HG03175 (cell line): ENCODE measurements around the gene SCGB1D2.
"Not testable (repeated sequence)": the region's sequence is repeated elsewhere in the genome, so short reads cannot be mapped to it uniquely, and the experiment has no call there.

Experiments
- ATAC-seq: cut with Tn5 transposase; IDR thresholded peaks from one replicate; pipeline ENCODE4 v1.9.1; 2021; ENCODE audit warnings: mild to moderate bottlenecking, moderate library complexity; ENCODE audit not compliant: unreplicated experiment

The SCGB1D2 gene, protein sequence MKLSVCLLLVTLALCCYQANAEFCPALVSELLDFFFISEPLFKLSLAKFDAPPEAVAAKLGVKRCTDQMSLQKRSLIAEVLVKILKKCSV

DNA sequence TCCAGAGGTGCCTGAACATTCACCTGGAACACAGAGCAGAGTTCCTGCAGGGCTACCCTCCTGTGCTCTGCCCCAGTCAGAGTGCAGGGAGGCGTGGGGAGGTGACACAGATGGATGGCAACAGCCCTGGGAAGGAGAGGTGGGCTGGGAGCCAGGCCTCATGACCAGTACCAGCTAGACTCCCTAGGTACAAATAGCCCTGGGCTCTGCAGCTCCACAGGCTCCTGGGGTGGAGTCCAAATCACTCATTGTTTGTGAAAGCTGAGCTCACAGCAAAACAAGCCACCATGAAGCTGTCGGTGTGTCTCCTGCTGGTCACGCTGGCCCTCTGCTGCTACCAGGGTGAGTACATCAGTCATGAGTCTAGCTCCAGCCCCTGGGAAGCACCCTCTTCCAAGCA is at the start of gene SCGB1D2:
SCGB1D2 (plus strand) TSS at position 219 of the 400 bp plus-strand sequence; CDS start at position 288, 69 bp downstream.
- no peak for ATAC-seq

DNA sequence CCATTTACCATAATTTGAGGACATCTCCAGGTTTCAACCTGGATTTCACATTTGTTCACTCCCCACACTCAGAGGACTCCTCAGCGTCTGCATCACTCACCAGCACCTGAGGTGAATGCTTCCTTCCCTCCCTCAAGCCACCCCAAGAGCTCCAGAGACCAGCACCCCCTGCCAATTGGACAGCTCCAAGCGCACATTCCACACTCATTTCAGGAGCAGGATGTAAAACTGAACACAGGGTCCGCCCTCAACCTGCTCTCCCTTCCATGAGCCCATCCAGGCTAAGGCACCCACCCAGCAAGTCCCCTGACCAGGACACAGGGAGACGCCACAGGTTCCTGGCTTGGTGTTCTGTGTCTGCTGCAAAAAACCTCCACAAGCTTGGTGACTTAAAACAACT is 48.1 kb upstream of the SCGB1D2 start:
- no peak for ATAC-seq

DNA sequence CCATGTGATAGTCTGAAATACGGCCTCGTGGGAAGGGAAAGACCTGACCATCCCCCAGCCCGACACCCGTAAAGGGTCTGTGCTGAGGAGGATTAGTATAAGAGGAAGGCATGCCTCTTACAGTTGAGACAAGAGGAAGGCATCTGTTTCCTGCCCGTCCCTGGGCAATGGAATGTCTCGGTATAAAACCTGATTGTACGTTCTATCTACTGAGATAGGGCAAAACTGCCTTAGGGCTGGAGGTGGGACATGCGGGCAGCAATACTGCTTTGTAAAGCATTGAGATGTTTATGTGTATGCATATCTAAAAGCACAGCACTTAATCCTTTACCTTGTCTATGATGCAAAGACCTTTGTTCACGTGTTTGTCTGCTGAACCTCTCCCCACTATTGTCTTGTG is 47.0 kb upstream of the SCGB1D2 start:
- ATAC-seq = not testable (repeated sequence)

DNA sequence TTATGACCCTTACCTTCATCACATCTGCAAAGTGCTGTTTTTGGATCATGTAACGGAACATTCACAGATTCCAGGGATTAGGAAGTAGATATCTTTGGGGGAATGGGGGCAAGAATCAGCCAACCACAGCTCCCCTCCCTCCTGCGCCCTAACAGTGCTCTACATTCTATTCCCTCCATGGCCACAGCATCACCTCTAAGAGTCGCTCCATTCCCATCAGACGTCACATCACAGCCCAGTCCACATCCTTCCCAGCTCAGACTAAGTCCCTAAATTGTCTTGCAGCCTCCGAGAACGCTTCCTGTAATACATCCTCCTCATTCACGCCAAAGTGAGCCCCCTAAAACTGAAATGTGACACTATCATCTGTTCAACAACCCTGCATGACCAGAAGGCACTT is 46.1 kb upstream of the SCGB1D2 start:
- no peak for ATAC-seq

DNA sequence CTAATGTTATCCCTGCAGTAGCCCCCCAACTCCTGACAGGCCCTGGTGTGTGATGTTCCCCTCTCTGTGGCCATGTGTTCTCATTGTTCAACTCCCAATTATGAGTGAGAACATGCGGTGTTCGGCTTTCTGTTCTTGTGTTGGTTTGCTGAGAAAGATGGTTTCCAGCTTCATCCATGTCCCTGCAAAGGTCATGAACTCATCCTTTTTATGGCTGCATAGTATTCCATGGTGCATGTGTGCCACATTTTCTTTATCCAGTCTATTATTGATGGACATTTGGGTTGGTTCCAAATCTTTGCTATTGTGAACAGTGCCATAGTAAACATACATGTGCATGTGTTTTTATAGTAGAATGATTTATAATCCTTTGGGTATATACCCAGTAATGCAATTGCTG is 44.6 kb upstream of the SCGB1D2 start:
- not testable (repeated sequence) for ATAC-seq

DNA sequence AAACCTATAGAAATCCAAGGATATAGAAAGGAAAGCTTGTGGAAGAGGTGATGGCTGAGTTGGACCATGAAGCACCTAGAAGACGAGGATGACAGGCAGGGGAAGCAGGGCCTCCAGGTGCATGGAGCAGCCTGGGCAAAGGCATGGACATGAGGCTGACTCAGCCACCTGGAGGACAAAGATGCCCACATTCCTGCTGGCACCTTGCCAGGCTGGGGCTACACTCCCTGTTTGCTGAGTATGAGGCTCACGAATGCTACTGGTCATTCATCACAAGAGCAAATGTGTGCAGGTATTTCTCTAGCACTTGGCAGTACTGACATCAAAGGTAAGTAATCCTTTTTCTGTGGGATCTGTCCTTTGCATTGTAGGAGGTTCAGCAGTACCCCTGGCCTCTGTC is 40.7 kb upstream of the SCGB1D2 start:
- ATAC-seq = no peak

DNA sequence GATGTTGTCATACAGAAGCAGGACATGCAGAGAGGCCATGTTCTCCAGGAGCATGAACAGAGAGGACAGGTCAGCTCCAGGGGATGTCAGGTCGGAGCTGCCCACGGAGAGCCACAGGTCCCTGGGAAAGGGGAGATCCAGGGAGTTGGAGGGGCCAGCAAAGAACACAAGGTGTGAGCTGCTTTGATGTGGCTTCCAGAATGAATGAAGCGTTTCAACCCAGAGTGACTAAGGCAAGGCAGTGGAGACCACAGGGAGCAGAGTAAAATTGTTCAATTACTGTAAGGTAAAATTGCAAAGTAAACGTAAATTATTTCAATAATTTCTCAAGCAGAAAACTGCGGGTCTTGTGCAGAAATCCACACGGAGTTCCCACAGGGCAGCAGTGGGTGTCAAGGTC is 39.1 kb upstream of the SCGB1D2 start:
- ATAC-seq = no peak

DNA sequence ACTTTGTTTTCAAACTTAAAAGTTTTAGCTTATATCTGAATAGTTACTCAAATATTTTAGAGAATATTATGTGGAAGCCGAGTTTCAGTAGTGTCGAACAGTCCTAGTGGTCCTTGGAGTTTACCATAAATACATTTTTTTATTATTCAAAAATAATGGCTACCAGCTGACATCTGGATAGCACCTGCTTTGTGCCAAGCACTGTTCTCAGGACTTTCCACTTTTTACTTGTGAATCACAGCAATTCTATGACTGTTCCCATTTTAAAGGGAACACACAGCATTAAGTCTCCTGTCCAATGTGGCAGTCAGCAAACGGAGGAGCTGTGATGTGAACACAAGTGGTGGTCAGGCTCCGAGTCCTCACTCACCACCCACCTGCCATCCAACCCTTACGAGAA is 37.6 kb upstream of the SCGB1D2 start:
- no peak for ATAC-seq

DNA sequence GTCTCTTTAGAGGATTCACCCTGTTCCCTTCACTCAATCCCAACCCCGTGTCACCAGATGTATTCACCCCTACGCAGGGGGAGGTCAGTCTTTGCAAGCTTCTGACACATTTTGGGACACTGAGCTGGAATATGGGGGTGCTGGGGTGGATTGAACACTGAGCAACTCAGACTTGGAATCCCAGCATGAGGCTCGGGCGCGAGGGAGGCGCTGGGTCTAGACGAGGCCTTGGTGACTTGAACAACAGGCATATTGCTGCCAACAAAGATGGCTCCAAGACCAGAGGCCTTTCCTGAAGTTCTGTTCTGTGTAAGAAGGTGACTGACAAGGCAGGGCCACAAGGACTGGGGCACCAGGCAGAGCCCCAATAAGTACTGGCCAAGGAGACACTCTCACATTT is 36.6 kb upstream of the SCGB1D2 start:
- ATAC-seq = no peak

DNA sequence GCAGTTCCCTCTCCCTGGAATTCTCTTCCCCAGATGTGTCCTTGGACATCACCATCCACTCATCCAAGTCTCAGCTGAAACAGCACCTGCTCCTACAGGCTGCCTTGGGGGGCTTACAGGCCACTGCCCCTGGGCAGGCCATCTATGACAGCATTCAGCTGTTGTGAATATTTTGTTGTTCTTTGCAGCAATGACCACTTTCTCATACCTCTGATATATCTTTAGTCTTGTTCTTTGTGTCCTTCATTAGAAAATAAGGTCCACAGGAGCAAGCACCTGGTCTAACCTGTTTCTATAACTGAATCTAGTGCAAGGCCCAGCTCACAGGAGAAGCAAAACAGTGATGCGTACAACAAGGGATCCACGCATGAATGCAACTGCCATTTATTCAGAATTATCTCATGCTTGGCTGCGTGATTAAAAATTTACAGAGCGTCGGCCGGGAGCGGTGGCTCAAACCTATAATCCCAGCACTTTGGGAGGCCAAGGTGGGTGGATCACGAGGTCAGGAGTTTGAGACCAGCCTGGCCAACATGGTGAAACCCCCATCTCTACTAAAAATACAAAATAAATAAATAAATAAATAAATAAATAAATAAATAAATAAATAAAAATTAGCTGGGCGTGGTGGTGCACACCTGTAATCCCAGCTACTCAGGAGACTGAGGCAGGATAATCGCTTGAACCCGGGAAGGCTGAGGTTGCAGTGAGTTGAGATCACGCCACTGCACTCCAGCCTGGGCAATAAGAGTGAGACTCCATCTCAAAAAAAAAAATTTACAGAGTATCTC is 35.6 kb upstream of the SCGB1D2 start:
- ATAC-seq = not testable (repeated sequence)

DNA sequence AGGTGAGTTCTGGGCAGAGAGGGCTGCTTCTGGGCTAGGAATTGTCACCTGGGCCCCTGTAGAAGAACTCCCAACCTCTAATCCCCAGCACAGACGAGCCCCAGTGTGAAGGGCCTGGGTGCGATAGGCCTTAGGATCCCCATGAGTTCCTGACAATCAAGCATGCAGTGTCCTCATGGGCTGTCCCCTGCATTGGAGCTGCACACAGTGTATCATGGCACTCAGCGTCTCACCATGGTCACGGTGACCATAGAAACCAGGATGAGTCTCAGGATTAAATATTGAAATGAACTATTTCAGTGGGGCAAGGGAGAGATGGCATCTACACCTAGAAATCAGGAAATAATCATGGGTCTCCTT is 33.3 kb upstream of the SCGB1D2 start:
- ATAC-seq = no peak

DNA sequence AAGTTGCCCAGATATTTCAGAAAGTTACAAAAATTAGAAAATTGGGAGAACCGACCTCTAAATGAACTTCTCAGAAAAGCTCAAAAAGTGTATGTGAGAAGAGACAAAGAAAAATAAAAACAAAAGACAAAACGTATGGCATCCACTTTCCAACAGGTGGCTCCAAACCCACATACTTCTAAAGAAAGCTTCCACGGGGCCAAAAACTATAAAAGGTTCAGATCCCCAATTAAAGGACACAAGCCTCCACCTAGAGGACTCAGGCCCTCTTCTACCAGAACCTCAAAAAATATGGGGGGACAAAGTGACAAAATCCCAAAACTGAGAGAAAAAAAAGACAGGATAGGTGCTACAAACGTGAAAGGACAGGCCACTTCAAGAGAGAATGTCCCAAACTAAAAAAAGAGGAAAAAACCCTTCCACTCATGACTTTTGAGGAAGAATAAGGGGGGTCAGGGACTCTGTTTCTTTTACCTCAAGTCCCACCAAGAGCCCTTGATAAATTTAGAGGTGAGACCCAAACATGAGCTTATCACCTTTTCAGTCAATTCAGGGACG is 24.8 kb upstream of the SCGB1D2 start:
- ATAC-seq = no peak

DNA sequence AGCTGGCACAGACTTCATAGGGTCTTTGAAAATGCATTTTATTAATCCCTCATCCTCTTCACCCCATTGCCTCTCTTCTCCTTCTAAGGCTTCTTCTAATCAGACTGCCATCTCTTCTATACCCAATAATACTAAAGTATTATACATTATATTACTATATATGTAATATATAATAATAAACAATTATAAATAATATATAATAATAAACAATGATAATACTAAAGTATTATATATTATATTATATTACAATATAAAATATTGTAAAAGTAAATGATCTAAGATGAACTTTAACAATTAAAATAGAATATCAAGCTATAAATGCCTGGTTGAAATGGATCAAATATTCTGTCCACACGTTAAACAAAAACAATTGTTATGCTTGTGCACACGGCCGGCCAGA is 20.5 kb upstream of the SCGB1D2 start:
- ATAC-seq = no peak

DNA sequence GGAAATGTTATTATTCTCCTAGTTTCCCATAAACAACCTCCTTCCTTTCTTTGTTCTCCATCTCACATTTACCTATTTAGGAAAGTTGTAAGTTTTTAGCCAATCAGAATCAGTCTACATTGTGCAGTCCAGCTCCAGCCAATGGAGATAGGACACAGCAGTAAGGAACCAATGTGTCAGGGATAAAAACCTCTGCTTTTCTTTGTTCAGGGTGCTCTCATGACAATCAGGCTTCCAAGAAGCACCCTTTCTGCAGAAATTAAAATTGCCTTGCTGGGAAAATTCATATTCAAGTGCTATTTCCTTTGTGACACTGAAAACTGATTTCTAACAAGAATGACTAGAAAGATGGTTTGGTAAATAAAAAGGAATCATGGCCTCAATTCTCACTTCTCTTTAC is 18.9 kb upstream of the SCGB1D2 start:
- ATAC-seq = no peak

DNA sequence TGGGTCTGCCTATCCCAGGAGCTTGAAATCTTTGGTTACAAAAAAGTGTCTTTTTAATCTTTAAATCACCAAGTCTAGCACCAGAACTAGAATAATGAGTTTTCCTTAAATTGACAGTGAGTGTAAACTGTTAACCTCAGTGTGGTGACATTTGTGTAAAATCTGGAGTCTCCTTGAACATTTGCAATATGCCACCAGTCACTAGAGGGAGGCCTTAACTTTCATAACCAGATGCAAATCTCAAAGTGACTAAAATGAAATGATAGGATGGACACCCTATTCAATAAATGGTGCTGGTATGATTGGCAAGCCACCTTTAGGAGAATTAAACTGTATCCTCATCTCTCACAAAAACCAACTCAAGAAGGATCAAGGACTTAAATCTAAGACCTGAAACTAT is 8.3 kb upstream of the SCGB1D2 start:
- ATAC-seq = no peak

DNA sequence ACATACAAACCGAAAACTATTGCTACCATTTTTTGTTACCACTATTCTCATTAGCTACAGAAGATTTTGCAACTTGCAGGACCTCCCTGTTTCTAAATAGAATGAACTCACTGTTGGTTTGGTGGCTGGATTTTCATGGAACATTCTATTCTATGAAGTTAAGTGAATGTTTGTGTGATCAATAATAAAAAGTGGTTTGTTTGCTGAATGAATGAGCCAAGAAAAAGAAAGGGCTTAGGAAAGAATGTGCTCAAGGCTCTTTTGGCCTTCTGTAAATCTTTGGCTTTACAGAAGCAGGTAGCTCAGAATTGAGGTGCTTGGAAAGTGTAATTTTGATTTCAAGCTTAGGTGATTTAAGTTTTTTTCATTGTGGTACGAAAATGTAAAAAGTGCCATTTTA is 5.9 kb upstream of the SCGB1D2 start:
- ATAC-seq = no peak

DNA sequence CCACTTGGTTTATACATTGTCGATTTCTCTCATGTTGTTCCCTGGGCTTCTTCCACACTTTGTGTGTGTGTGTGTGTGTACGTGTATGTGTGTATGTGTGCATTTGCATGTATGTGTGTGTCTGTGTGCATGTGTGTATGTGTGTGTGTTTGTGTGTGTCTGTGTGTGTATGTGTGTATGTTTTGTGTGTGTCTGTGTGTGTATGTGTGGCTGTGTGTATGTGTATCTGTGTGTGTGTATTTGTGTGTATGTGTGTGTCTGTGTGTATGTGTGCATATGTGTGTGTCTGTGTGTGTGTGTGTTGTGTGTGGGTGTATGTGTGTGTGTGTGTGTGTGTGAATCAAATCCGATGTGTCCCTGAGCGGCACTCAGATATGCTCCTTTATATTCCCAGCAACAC is 4.5 kb upstream of the SCGB1D2 start:
- no peak for ATAC-seq

DNA sequence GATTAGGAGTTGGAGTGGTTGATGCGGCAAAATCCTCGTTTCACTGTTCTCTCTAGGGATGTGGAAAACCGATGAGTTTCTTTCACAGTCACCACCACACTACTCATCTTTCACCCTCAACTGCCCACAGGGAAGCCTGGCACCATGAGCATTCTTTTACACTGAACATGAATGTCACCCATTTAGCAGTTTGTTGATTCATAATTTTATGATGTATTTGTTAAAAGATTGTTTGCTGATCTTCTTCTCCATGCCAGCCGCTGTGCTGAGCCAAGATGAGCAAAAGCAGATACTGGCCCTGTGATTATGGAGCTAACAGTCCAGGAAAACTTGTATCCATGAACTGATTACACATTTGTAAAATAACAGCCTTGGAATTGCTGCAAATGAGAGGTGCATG is 3.9 kb upstream of the SCGB1D2 start:
- no peak for ATAC-seq

DNA sequence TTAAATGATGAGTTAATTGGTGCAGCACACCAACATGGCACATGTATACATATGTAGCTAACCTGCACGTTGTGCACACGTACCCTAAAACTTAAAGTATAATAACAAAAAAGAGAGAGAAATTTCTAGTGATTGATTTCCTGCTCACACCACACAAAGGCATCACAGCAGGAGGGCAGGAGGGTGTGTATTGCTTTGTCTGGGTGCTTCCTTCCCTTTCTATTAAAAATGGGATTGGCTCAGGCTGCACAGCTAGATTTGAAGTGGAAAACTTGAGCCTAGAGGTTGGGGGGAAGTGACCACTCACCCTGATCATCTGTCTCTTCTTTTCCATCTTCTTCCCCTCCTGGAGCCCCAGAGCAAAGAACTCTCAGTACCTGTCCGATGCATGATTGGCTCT is 944 bp upstream of the SCGB1D2 start:
- ATAC-seq = no peak

DNA sequence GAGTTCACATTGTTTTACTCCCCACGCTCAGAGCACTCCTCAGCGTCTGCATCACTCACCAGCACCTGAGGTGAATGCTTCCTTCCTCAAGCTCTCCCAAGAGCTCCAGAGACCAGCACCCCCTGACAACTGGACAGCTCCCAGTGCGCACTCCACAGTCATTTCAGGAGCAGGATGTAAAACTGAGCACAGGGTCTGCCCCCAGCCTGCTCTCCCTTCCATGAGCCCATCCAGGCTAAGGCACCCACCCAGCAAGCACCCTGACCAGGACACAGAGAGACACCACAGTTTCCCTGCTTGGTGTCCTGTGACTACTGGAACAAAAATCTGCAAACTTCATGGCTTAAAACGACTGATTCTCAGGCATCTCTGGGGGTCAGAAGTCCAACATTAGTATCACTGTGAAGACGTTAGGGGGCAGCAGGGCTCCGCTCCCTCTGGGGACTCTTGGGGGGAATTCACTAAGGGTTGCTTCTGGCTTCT is 3.3 kb downstream of the SCGB1D2 start:
- no peak for ATAC-seq

DNA sequence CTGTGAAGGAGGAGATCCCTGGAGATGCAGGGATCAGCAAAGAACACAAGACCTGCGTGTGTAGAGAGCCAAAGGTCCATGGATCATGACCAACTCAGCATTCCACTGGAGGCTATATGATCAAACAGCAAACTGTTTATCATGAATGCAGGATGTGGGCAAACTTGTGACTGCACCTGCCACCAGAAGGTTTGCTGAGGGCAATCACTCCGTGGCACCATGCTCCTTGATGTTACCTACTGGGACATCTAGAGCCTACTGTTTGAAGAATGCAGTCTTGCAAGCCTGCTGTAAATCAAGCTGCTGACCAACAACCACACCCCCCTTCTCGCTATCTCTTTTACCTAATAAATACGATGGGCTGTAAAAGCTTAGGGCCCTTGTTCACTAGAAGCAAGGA is 9.7 kb downstream of the SCGB1D2 start:
- no peak for ATAC-seq

DNA sequence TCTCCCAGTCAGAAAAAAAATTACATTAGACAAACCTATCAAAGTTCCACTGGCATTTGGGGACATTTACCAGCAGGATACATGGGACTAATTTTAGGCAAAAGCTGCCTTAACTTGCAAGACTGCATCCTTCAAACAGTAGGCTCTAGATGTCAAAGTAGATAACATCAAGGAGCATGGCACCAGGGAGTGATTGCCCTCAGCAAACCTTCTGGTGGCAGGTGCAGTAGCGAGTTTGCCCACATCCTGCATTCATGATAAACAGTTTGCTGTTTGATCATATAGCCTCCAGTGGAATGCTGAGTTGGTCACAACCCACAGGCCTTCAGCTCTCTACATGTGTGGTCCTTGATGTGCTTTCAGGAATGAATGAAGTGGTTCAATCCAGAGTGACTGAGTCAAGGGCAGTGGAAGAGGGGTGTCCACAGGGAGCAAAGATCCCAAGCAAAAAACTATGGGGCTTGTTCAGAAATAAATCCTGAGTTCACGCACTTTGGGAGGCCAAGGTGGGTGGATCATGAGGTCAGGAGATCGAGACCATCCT is 12.0 kb downstream of the SCGB1D2 start:
- no peak for ATAC-seq
